CD14-positive monocyte (primary cell): ENCODE data around the gene HLA-DQB1. TPM values are rescaled to one million over a fixed set of nuclear protein-coding genes. Genes with fewer than 3 reads are reported as not detected.
"Not testable (repeated sequence)": the region's sequence is repeated elsewhere in the genome, so short reads cannot be mapped to it uniquely, and the experiment has no call there.

Experiments used
- DNase-seq, 3 donors: peaks; one replicate each; pipeline ENCODE4 v3.0.0-alpha.2; 2011 to 2022
- H2AFZ ChIP-seq: 2 replicates; pipeline ENCODE4 v1.6.0; 2012; ENCODE audit warnings: mild to moderate bottlenecking, low read depth, low read length, inconsistent platforms; ENCODE audit not compliant: insufficient read depth, poor library complexity, severe bottlenecking
- H3K27ac ChIP-seq, 2 donors: 1 replicate in 1 of 2; 2 replicates in 1 of 2; pipeline ENCODE4 v1.5.1; 2012 to 2013; ENCODE audit warnings: low read length in 2 of 2, control low read depth in 1 of 2, inconsistent platforms in 1 of 2, low read depth in 1 of 2, mild to moderate bottlenecking in 1 of 2
- H3K27me3 ChIP-seq, 2 donors: one replicate each; pipeline versions ENCODE4 v1.6.0 to v1.6.1; 2011 to 2013; ENCODE audit warnings: low read length in 2 of 2; ENCODE audit not compliant: control insufficient read depth in 2 of 2, insufficient read depth in 2 of 2
- H3K36me3 ChIP-seq, 2 donors: replicated peaks in 1 of 2; 1 replicate in 1 of 2; 2 replicates in 1 of 2; pipeline versions ENCODE4 v1.5.1 to v1.6.1; 2012 to 2013; ENCODE audit warnings: low read length in 2 of 2, control low read depth in 1 of 2, inconsistent platforms in 1 of 2, mild to moderate bottlenecking in 1 of 2; ENCODE audit not compliant: insufficient read depth in 2 of 2, control insufficient read depth in 1 of 2
- H3K4me1 ChIP-seq, 2 donors: 1 replicate in 1 of 2; 2 replicates in 1 of 2; pipeline versions ENCODE4 v1.5.1 to v1.6.1; 2012 to 2013; ENCODE audit warnings: low read length in 2 of 2, control low read depth in 1 of 2, inconsistent platforms in 1 of 2, mild to moderate bottlenecking in 1 of 2, moderate library complexity in 1 of 2; ENCODE audit not compliant: insufficient read depth in 2 of 2, control insufficient read depth in 1 of 2
- H3K4me2 ChIP-seq: replicated peaks from 2 replicates; pipeline ENCODE3; 2012; ENCODE audit warnings: low read length, moderate library complexity, mild to moderate bottlenecking; ENCODE audit not compliant: poor library complexity, severe bottlenecking; ENCODE audit errors: extremely low read depth
- H3K4me3 ChIP-seq, 3 experiments: fragments of 200-600 bp in 1 of 3; sonication (generic) in 1 of 3; replicated peaks in 1 of 3; 1 replicate in 2 of 3; 2 replicates in 1 of 3; pipeline ENCODE4 v1.5.1; 2011 to 2013; ENCODE audit warnings: low read length in 3 of 3, mild to moderate bottlenecking in 3 of 3, control low read depth in 2 of 3, low read depth in 2 of 3, inconsistent platforms in 1 of 3, moderate library complexity in 1 of 3
- H3K79me2 ChIP-seq: 2 replicates; pipeline ENCODE4 v1.6.0; 2012; ENCODE audit warnings: mild to moderate bottlenecking, control low read depth, inconsistent platforms, low read length, moderate library complexity; ENCODE audit not compliant: insufficient read depth
- H3K9ac ChIP-seq: 2 replicates; pipeline ENCODE4 v1.6.0; 2017; ENCODE audit warnings: low read length, mild to moderate bottlenecking; ENCODE audit not compliant: insufficient read depth, poor library complexity, severe bottlenecking
- H3K9me3 ChIP-seq, 2 donors: replicated peaks in 1 of 2; 1 replicate in 1 of 2; 2 replicates in 1 of 2; pipeline versions ENCODE4 v1.5.1 to v1.6.1; 2012 to 2013; ENCODE audit warnings: low read length in 2 of 2, control low read depth in 1 of 2; ENCODE audit not compliant: control insufficient read depth in 1 of 2, insufficient read depth in 1 of 2
- H4K20me1 ChIP-seq: 2 replicates; pipeline ENCODE4 v1.6.0; 2012; ENCODE audit warnings: mild to moderate bottlenecking, low read length, control low read depth, moderate library complexity; ENCODE audit not compliant: insufficient read depth
- H3K27ac Mint-ChIP-seq, 7 donors: one replicate each; pipeline ENCODE4 v1.8.0; 2020; ENCODE audit warnings: mild to moderate bottlenecking in 7 of 7, mixed read lengths in 7 of 7, moderate library complexity in 6 of 7, inconsistent platforms in 2 of 7
- H3K27me3 Mint-ChIP-seq, 3 donors: one replicate each; pipeline ENCODE4 v1.8.0; 2021 to 2022; ENCODE audit warnings: low read depth in 3 of 3, mild to moderate bottlenecking in 3 of 3, mixed read lengths in 3 of 3, moderate library complexity in 3 of 3, inconsistent platforms in 1 of 3
- H3K36me3 Mint-ChIP-seq, 2 donors: one replicate each; pipeline ENCODE4 v1.8.0; 2020; ENCODE audit warnings: mixed read lengths in 2 of 2, inconsistent platforms in 1 of 2, mild to moderate bottlenecking in 1 of 2
- H3K4me1 Mint-ChIP-seq: one replicate; pipeline ENCODE4 v1.8.0; 2020; ENCODE audit warnings: mild to moderate bottlenecking, mixed read lengths
- H3K4me3 Mint-ChIP-seq, 2 donors: one replicate each; pipeline ENCODE4 v1.8.0; 2020; ENCODE audit warnings: mild to moderate bottlenecking in 2 of 2, mixed read lengths in 2 of 2, moderate library complexity in 1 of 2
- H3K9me3 Mint-ChIP-seq, 7 donors: one replicate each; pipeline ENCODE4 v1.8.0; 2020 to 2022; ENCODE audit warnings: mixed read lengths in 7 of 7, mild to moderate bottlenecking in 6 of 7, moderate library complexity in 6 of 7, inconsistent platforms in 2 of 7
- CTCF ChIP-seq: fragments of 200-600 bp; IDR thresholded peaks from one replicate; pipeline ENCODE4 v1.8.0; 2022; ENCODE audit warnings: antibody characterized with exemption, mild to moderate bottlenecking
- WGBS: methylation state at CpG from one replicate; pipeline ENCODE4 v1.1.5; 2013; ENCODE audit warnings: missing lambda C conversion rate; ENCODE audit not compliant: insufficient coverage; 5-methylcytosine and 5-hydroxymethylcytosine counted together
- intact Hi-C, 2 donors: fragments of 100-400 bp; cut with micrococcal nuclease; formaldehyde crosslinking; loops; one replicate each; pipeline versions ENCODE4 v1.15.0 to v1.15.1; 2023
- polyA plus RNA-seq, 3 donors: library from polyadenylated mRNA; depleted of rRNA in 1 of 3; unstranded in 2 of 3; stranded (reverse) in 1 of 3; fragments of 300-500 nt in 2 of 3; fragments of >200 nt in 1 of 3; fragmentation: Illumina TruSeq in 2 of 3; gene quantifications; 1 replicate in 2 of 3; 2 replicates in 1 of 3; pipeline ENCODE4 v1.2.3, GENCODE V29; 2012 to 2021

HLA-DQB1 gene
- polyA plus RNA-seq, 3 donors = 66.7 to 638 (median 246) TPM

GRCh38 chr6:32709625-32710024 is 43.2 kb upstream of the HLA-DQB1 start:
- no peak overlapping the region for H2AFZ ChIP-seq
- no peaks in the 10 kb centered on the region for H3K27me3 ChIP-seq
- DNase-seq = no peak
- no peak overlapping the region for H3K4me3 ChIP-seq
- no peak overlapping the region for H3K27ac ChIP-seq
- no peaks in the 10 kb centered on the region for H4K20me1 ChIP-seq
- no peak overlapping the region for H3K9ac ChIP-seq
- no peak for TF ChIP-seq CTCF
- no peaks in the 10 kb centered on the region for H3K79me2 ChIP-seq
- no peak overlapping the region for H3K4me2 ChIP-seq
- peaks cover 9 to 11% of the 10 kb centered on the region in 2 donors for H3K4me1 ChIP-seq
- no peak overlapping the region for H3K27ac Mint-ChIP-seq
- intact Hi-C loops = loop anchor here (5.0 to 10.0 kb wide), 2 partner anchors 78 to 85 kb away; no protein-coding TSS in a partner anchor
- H3K4me1 Mint-ChIP-seq = peaks cover 15% of the 10 kb centered on the region
- H3K9me3 Mint-ChIP-seq = peaks cover 0 to 6% (median 0%) of the 10 kb centered on the region in 7 donors
- no peak overlapping the region for H3K4me3 Mint-ChIP-seq
- peaks cover 1 to 4% (median 2%) of the 10 kb centered on the region in 3 donors for H3K27me3 Mint-ChIP-seq
- H3K9me3 ChIP-seq = no peaks in the 10 kb centered on the region
- H3K36me3 Mint-ChIP-seq = no peaks in the 10 kb centered on the region
- H3K36me3 ChIP-seq = no peaks in the 10 kb centered on the region

GRCh38 chr6:32705164-32705563 is 38.7 kb upstream of the HLA-DQB1 start:
- not testable (repeated sequence) for DNase-seq, H3K9me3 Mint-ChIP-seq, H4K20me1 ChIP-seq, H3K4me1 ChIP-seq, H3K4me3 ChIP-seq, H3K27ac ChIP-seq, H3K4me3 Mint-ChIP-seq, H2AFZ ChIP-seq, H3K27ac Mint-ChIP-seq, H3K4me1 Mint-ChIP-seq, H3K9ac ChIP-seq, H3K79me2 ChIP-seq, H3K36me3 Mint-ChIP-seq, H3K36me3 ChIP-seq, H3K9me3 ChIP-seq, H3K4me2 ChIP-seq
- peaks cover 8 to 20% of the 10 kb centered on the region in 2 donors for H3K27me3 ChIP-seq
- peaks cover 8 to 28% (median 21%) of the 10 kb centered on the region in 3 donors for H3K27me3 Mint-ChIP-seq
- intact Hi-C loops = loop anchor here in 1 of 2 donors (10.0 kb wide), 1 partner anchor 90 kb away; no protein-coding TSS in a partner anchor
- no CpG with 5 or more reads among the region's 3 CpGs for WGBS
